GM20431 (cell line): Measurements from ENCODE around the gene MAD1L1.

Source experiments
- in situ Hi-C: fragments of 300-500 bp; cut with MseI, MboI; formaldehyde crosslinking; loops from one replicate; pipeline ENCODE4 v1.15.0; 2020; ENCODE audit warnings: low sequenced_read_pairs; ENCODE audit not compliant: unreplicated experiment

The MAD1L1 gene

GRCh38 chr7:2083362-2083761 lies 149.4 kb downstream of the MAD1L1 start:
- in situ Hi-C loops, result no loop called here

DNA sequence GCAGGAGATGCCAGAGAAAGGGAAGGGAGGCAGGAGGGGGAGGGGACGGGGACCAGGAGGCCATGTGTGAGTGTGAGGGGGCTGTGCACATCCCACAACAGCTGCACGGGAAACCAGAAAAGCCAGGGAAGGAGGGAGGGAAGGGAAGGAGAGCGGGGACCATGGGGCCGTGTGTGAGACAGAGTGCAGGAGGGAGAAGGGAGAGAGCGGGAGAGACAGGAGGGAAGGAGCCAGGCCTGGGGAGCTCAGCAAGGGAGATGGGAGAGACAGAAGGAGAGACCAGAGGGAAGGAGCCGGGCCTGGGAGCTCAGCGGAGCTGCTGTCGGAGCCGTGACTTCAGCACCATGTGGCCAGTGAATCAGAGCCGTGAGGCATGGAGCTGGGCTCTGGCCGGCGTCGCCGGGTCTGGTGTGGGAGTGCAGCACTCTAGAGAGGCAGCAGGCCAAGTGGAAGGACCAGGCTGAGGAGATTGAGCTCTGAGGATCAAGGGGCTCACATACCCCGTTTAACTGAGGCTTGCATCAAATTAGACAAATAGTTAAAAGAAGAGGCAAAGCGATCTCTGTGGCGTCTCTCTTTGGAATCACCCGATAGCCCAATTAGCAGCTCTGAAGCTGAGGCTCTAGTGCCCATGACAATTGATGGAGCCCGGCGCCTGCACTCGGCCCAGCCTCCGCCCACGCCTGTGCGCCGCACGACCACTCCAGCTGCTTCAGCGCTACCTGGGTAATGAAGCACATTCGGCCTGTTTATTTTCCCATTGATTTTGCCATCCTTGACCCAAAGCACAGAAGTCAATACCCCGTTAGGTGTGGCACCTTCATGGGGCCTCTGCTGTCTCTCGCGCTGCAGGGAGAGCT lies 150.4 kb downstream of the MAD1L1 start:
- in situ Hi-C loops, result no loop called here

GRCh38 chr7:2081526-2082135 lies 151.1 kb downstream of the MAD1L1 start:
- in situ Hi-C loops, result no loop called here

DNA sequence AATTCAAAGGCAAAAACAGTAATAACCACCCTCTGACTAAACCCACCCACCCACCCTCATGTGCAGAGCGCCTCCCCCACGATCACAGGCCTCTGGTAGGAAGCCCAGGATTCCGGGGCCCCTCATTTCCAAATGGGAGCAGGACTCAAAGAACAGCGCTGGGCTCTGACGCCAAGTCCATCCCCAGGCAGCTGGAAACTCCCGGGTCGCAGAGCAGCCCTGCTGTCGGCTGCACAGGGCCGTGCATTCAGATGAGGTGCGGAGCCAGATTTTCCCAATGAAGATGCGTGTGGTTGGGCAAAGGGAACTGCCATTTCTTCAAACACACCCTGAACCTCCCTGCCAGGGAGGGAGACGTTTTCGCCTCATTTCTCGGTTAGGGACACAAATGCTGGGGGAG lies 152.3 kb downstream of the MAD1L1 start:
- in situ Hi-C loops, result no loop called here

GRCh38 chr7:2080060-2080387 lies 152.7 kb downstream of the MAD1L1 start:
- in situ Hi-C loops, result no loop called here

GRCh38 chr7:2079332-2080059 lies 153.2 kb downstream of the MAD1L1 start:
- in situ Hi-C loops, result no loop called here

DNA sequence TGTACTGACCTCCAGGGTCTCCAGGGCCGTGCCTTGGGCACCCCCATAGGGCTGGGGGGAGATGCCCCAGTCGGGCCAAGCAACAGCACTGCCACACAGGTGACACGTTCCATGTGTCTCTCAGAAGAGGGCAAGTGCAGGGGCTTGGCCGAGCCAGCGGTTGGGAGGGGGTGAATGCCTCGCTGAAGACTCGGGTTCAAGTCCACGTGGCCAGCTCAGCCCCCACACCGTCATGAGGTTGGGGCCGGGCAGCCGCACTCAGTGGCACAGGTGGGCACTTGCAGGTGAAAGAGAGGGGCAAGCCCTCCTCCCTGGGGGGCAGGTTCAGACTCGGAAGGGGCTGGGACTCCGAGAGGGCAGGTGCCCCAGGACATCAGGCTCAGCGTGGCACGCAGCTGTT lies 153.8 kb downstream of the MAD1L1 start:
- in situ Hi-C loops, result no loop called here

- in situ Hi-C loops, result no loop called here
Observed at GRCh38 chr7:2076649-2077064, 156.1 kb downstream of the MAD1L1 start.

DNA sequence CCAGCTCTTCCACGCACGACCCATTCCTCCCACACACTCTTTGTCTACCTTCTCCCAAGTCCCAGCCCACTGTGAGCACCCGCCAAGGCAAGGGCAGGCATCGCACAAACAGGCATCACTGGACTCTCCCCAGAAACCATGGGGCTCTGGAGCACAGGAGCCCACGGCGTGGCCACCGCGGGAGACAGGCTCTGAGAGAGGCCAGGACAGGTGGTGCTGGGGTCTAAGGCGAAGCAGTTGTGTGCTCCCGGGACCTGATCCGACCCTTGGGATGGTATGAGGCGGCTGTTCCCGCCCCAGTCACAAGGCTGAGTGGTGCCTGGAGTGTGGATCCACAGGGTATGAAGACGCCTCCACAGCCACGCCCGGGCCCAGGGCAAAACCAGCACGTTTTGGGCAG lies 156.9 kb downstream of the MAD1L1 start:
- in situ Hi-C loops, result no loop called here

DNA sequence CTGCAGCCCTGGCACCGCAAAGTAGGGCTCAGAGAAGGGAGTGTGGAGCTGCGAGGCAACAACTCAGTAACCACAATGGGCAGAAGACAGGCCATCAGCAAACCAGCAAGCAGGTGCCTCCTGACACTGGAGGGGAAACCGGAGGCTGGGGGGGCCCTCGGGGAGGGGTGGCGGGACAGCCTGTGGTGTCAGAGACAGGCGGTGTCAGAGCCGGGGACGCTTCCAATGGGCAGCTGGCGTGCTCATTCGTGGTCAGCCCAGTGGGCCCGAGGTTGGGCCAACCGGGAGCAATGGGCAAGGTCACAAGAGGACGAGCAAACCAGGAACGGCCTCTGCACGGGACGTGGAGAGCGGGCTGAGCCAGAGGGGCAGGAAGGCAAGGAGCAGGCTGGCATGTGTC lies 158.1 kb downstream of the MAD1L1 start:
- in situ Hi-C loops, result no loop called here

DNA sequence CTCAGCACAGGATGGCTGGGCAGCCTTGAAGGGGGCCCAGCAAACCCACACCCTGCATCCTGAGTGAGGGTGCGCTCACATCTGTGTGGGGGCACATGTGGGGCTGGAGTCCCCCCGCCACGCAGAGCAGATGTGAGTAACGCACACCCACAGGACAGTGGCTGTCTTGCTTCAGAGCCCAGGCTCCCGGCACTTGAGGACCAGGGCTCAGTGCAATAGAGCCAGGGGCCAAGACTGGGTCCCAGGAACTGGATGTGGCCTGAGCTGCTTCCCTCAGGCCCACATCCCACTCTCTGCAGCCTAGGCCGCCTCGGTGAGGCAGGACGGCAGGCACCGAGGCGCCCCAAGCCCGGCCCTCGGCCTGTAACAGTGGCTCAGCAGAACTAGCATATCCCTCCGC lies 159.9 kb downstream of the MAD1L1 start:
- in situ Hi-C loops, result no loop called here

GRCh38 chr7:2072042-2072441 lies 160.7 kb downstream of the MAD1L1 start:
- in situ Hi-C loops, result no loop called here

DNA sequence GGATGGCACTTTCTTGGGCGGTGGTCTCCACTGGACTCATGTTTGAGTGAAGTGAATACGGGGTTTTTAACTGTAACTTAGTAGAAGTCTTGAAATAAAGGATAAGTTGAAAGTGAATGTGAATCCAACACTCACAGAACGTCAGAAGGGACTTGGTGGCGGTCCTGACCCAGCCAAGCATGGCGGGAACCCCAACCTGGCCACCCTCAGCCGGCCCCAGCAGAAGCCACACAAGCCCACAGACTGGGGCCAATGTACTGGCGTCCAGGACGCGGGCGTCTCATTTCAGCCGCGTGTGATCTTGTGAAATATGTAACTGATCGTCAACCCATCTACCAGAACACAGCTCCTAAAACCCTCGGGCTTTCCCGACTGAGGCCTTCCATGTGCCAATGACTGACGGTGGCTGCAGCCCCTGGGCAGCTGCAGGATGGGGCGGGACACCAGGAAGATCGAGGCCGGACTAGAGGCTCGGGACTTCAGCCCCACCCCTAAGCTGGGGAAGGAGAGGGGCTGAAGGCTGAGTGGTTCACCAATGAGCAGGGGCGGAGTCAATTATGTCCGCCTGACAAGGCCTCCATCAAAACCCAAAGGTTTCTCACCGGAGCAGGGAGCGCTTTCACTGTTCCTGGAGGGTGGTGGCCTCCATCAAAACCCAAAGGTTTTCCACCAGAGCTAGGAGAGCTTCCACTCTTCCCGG lies 161.5 kb downstream of the MAD1L1 start:
- in situ Hi-C loops, result no loop called here

DNA sequence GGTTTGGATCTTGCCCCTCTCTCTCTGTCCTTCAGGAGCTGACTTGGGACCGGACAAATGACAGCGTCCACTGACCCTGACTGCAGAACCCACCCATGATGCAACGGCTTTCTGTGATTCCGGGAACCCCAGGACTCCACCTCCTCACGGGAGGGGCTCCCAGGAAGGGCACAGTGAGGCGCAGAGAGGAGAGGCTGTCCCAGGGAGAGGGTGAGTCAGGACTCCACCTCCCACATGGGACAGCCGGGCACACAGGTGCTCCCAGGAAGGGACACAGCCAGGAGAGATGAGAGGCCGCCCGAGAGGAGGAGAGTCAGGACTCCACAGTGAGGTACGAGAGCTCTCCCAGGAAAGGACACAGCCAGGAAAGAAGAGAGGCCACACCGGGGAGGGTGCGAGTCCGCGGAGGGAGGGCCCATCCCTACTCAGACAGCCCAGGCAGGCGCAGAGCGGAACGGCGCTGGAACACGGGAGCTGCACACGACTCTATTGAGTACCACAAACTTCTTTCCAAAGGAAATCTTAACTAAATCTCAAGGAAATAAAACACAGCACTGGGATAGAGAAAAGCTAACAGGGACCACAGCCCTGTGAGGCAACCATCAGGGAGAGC lies 162.5 kb downstream of the MAD1L1 start:
- in situ Hi-C loops, result no loop called here

GRCh38 chr7:2069472-2069860 lies 163.3 kb downstream of the MAD1L1 start:
- in situ Hi-C loops, result no loop called here

GRCh38 chr7:2068693-2069471 lies 163.9 kb downstream of the MAD1L1 start:
- in situ Hi-C loops, result no loop called here

GRCh38 chr7:2066251-2066919 lies 166.4 kb downstream of the MAD1L1 start:
- in situ Hi-C loops, result no loop called here

- in situ Hi-C loops, result no loop called here
Observed at GRCh38 chr7:2065528-2065927, 167.2 kb downstream of the MAD1L1 start.
